ENCODE results near the gene FAM234B. TPM values are rescaled to one million over a fixed set of nuclear protein-coding genes. Genes with fewer than 3 reads are reported as not detected.

FAM234B gene
- total RNA-seq, 1 experiment from 2014 or later, result 20.8 TPM

DNA sequence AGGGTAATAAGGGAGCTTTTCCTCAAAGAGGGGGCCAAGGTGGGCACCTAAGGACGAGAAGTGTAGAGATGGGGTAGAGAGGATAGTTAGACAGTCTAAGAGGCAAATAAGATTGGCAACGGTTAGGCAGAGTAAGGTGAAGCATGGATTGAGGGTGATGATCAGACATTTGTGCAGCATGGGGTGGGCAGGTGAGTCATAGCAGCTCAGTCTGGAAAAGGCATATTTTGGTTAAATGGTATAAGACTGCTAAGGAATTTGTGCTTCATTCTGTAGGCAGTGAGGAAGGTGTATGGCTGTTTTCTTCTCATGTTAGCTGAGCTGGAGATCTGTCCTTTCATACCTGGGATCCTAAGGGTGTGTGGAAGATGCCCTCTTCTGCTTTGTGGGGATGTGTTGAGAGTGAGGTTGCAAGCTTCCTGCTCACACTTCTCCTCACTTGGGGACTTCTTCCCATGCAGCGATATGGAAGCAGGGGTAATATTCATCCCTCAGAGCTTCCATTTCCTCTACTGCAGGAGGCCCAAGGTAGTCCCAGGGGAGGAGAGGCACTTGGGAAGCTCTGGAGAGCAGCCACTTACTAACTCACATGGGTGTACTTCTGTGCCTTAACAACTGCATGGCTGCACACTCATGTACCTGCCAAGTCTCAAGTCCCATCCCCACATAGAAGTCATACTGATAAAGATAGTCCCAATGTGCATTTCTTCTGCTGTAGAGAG, 30.4 kb downstream of the FAM234B start:
- peaks cover 30 to 57% (median 49%) of the 10 kb centered on the region in 3 experiments; a peak in 6 of 7 replicates for H3K36me3 Mint-ChIP-seq (ENCODE audit: insufficient read depth in 1 of 3, low read depth in 3 of 3)
- Histone ChIP-seq H3K23ac (ENCODE audit: insufficient read length, low read depth, low read length) (no peak overlapping the region), H3K14ac (ENCODE audit: insufficient read depth, low read length) (no peak overlapping the region), H4K91ac (ENCODE audit: insufficient read length, low read depth, low read length) (no peak overlapping the region), H2AFZ (ENCODE audit: low read length) (no peak overlapping the region), H3K56ac (ENCODE audit: insufficient read length, low read depth, low read length) (no peak overlapping the region), H4K8ac (replicated peaks; ENCODE audit: insufficient read length, low read depth, low read length) (no peak overlapping the region), H3K4ac (ENCODE audit: low read depth, low read length) (no peak overlapping the region), H2BK5ac (ENCODE audit: insufficient read length, low read length) (no peak overlapping the region), H2BK15ac (ENCODE audit: low read depth, low read length) (no peak overlapping the region), H2BK12ac (ENCODE audit: insufficient read length, low read depth, low read length) (no peak overlapping the region), H3K27me3 (ENCODE audit: insufficient read depth, low read length) (no peaks in the 10 kb centered on the region), H3K23me2 (ENCODE audit: insufficient read length, low read depth, low read length, poor library complexity, severe bottlenecking) (no peaks in the 10 kb centered on the region), H4K5ac (ENCODE audit: insufficient read length, low read depth, low read length) (no peak overlapping the region), H3T11ph (ENCODE audit: low read length) (no peak overlapping the region), H3K9me3 (ENCODE audit: control insufficient read depth, low read depth, low read length) (no peaks in the 10 kb centered on the region), H3K27ac (ENCODE audit: insufficient read length, low read depth, low read length) (no peak overlapping the region), H2AK5ac (ENCODE audit: insufficient read length, low read length) (no peak overlapping the region), H3K9ac (ENCODE audit: extremely low read depth, insufficient read length, low read length) (no peak overlapping the region), H2BK20ac (ENCODE audit: low read depth, low read length, poor library complexity, severe bottlenecking) (no peak overlapping the region), H3K4me1 (ENCODE audit: insufficient read depth, low read length) (no peaks in the 10 kb centered on the region; the same call in 1 of the 2 replicates), H3K4me2 (ENCODE audit: insufficient read depth, insufficient read length, low read length) (no peak overlapping the region), H3K18ac (ENCODE audit: insufficient read length, low read depth, low read length) (no peak overlapping the region), H2BK120ac (ENCODE audit: low read depth, low read length, poor library complexity, severe bottlenecking) (no peak overlapping the region), H4K20me1 (ENCODE audit: control insufficient read depth, insufficient read depth, insufficient read length) (no peaks in the 10 kb centered on the region), H3K79me2 (ENCODE audit: insufficient read depth, low read length) (0 out of 2 replicates have a peak, but pooled peaks cover 2% of the 10 kb centered on the region), H3K79me1 (ENCODE audit: insufficient read depth, low read depth, low read length, poor library complexity, severe bottlenecking) (no peaks in the 10 kb centered on the region)
- H3K9me3 Mint-ChIP-seq, result peaks cover 0 to 3% of the 10 kb centered on the region in 2 experiments; a peak in 1 of 5 replicates
- H3K4me1 Mint-ChIP-seq, result peaks cover 11% of the 10 kb centered on the region in 2 experiments
- H3K4me3 Mint-ChIP-seq, result no peak overlapping the region
- no peak overlapping the region; a peak in 1 of 7 replicates for H3K27ac Mint-ChIP-seq
- TF ChIP-seq CTCF (conservative IDR thresholded peaks at IDR 0.05), result no peak
- no peak for DNase-seq
- no peaks in the 10 kb centered on the region for H3K27me3 Mint-ChIP-seq (ENCODE audit: low read depth)
- WGBS (ENCODE audit: extremely low coverage, insufficient read length, low lambda C conversion rate), result no CpG with 5 or more reads among the region's 3 CpGs
